ENCODE data around the gene DPEP1.

Gene DPEP1

GRCh38 chr16:89655062-89655643 is 41.7 kb downstream of the DPEP1 start:
- Mint-ChIP-seq H3K9me3 (peaks cover 11% of the 10 kb centered on the region), H3K27me3 (ENCODE audit: low read depth, poor library complexity) (no peaks in the 10 kb centered on the region), H3K4me1 (peaks cover 20% of the 10 kb centered on the region), H3K27ac (peak overlapping the region; percentile 91), H3K36me3 (ENCODE audit: low read depth) (peaks cover 44% of the 10 kb centered on the region), H3K4me3 (peak overlapping the region; percentile 93)
- TF ChIP-seq CTCF (IDR thresholded peaks at IDR 0.05), result no peak
- no peak for DNase-seq

GRCh38 chr16:89656435-89657121 is 43.1 kb downstream of the DPEP1 start:
- Mint-ChIP-seq H3K4me3 (peak overlapping the region; percentile 93), H3K27me3 (ENCODE audit: low read depth, poor library complexity) (no peaks in the 10 kb centered on the region), H3K9me3 (peaks cover 25% of the 10 kb centered on the region), H3K4me1 (peaks cover 20% of the 10 kb centered on the region), H3K36me3 (ENCODE audit: low read depth) (peaks cover 51% of the 10 kb centered on the region), H3K27ac (no peak overlapping the region)
- peak; percentile 16 for DNase-seq
- no peak for TF ChIP-seq CTCF (IDR thresholded peaks at IDR 0.05)

GRCh38 chr16:89657442-89658220 is 44.2 kb downstream of the DPEP1 start, which contains the start of the genes CHMP1A and SPATA33:
Gene CHMP1A, minus strand, starts transcription at chr16:89657708. Its CDS starts 120 bp downstream, at chr16:89657588.
Gene SPATA33, plus strand, starts transcription at chr16:89657836. Its CDS starts 76 bp downstream, at chr16:89657912.
- Mint-ChIP-seq H3K9me3 (peaks cover 36% of the 10 kb centered on the region), H3K27ac (no peak within 1 kb of the TSS), H3K36me3 (ENCODE audit: low read depth) (peaks cover 61% of the 10 kb centered on the region), H3K4me1 (peaks cover 20% of the 10 kb centered on the region), H3K4me3 (peak within 1 kb of the TSS; percentile 93), H3K27me3 (ENCODE audit: low read depth, poor library complexity) (no peaks in the 10 kb centered on the region)
- DNase-seq, result peak; percentile 94
- no peak for TF ChIP-seq CTCF (IDR thresholded peaks at IDR 0.05)

- Mint-ChIP-seq H3K36me3 (ENCODE audit: low read depth) (peaks cover 68% of the 10 kb centered on the region), H3K4me3 (peak overlapping the region; percentile 93), H3K27me3 (ENCODE audit: low read depth, poor library complexity) (no peaks in the 10 kb centered on the region), H3K4me1 (peaks cover 20% of the 10 kb centered on the region), H3K27ac (no peak overlapping the region), H3K9me3 (peaks cover 43% of the 10 kb centered on the region)
- peak; percentile 36 for DNase-seq
- TF ChIP-seq CTCF (IDR thresholded peaks at IDR 0.05), result no peak
These were observed 44.9 kb downstream of the DPEP1 start for GRCh38 chr16:89658221-89658879.

- no peak overlapping the region for H3K4me3 Mint-ChIP-seq
- TF ChIP-seq CTCF (IDR thresholded peaks at IDR 0.05), result no peak
- peaks cover 21% of the 10 kb centered on the region for H3K4me1 Mint-ChIP-seq
- no peak for DNase-seq
- peaks cover 76% of the 10 kb centered on the region for H3K36me3 Mint-ChIP-seq (ENCODE audit: low read depth)
- H3K27ac Mint-ChIP-seq, result peak overlapping the region; percentile 38
- H3K27me3 Mint-ChIP-seq (ENCODE audit: low read depth, poor library complexity), result peaks cover 3% of the 10 kb centered on the region
- H3K9me3 Mint-ChIP-seq, result peaks cover 60% of the 10 kb centered on the region
These were observed 46.7 kb downstream of the DPEP1 start for GRCh38 chr16:89660146-89660545.
